HepG2 (cell line): ENCODE results near the gene TOMM40L. TPM values are rescaled to one million over a fixed set of nuclear protein-coding genes. Genes with fewer than 3 reads are reported as not detected.

ENCODE experiments used
- ARID2 ChIP-seq: sonication (generic); formaldehyde crosslinking; IDR thresholded peaks from 2 replicates; pipeline ENCODE4 v1.8.1; 2022; ENCODE audit warnings: mild to moderate bottlenecking, missing genetic modification reagents, borderline replicate concordance
- FOXC1 ChIP-seq: sonication (generic); formaldehyde crosslinking; IDR thresholded peaks from 2 replicates; pipeline ENCODE4 v1.8.0; 2022; ENCODE audit warnings: mild to moderate bottlenecking, missing genetic modification reagents, borderline replicate concordance
- GATAD1 ChIP-seq: IDR thresholded peaks from 2 replicates; pipeline ENCODE4 v1.6.1; 2016; ENCODE audit warnings: missing genetic modification reagents, missing compliant biosample characterization
- GZF1 ChIP-seq: sonication (generic); formaldehyde crosslinking; IDR thresholded peaks from 2 replicates; pipeline ENCODE4 v1.5.1; 2020; ENCODE audit warnings: mild to moderate bottlenecking, missing genetic modification reagents
- KLF13 ChIP-seq: sonication (generic); formaldehyde crosslinking; IDR thresholded peaks from 2 replicates; pipeline ENCODE4 v1.4.0; 2020; ENCODE audit warnings: mild to moderate bottlenecking, missing genetic modification reagents
- MATR3 ChIP-seq: sonication (generic); formaldehyde crosslinking; IDR thresholded peaks from 2 replicates; pipeline ENCODE4 v1.4.0; 2020; ENCODE audit warnings: missing genetic modification reagents
- MIER3 ChIP-seq: IDR thresholded peaks from 2 replicates; pipeline ENCODE4 v1.6.1; 2016; ENCODE audit warnings: missing compliant biosample characterization, borderline replicate concordance
- MTA1 ChIP-seq: sonication (generic); formaldehyde crosslinking; IDR thresholded peaks from 2 replicates; pipeline ENCODE4 v1.4.0; 2020; ENCODE audit warnings: missing genetic modification reagents, mild to moderate bottlenecking, borderline replicate concordance
- SIX4 ChIP-seq: sonication (generic); formaldehyde crosslinking; IDR thresholded peaks from 2 replicates; pipeline ENCODE4 v1.4.0; 2020; ENCODE audit warnings: missing genetic modification reagents
- SRF ChIP-seq: IDR thresholded peaks from 2 replicates; pipeline ENCODE4 v1.6.1; 2011; ENCODE audit warnings: mild to moderate bottlenecking, low read depth, low read length, moderate library complexity
- TGIF2 ChIP-seq: IDR thresholded peaks from 2 replicates; pipeline ENCODE4 v1.6.1; 2016; ENCODE audit warnings: control low read depth, missing compliant biosample characterization
- TRIM24 ChIP-seq: sonication (generic); formaldehyde crosslinking; IDR thresholded peaks from 2 replicates; pipeline ENCODE4 v1.8.0; 2022; ENCODE audit warnings: mild to moderate bottlenecking, missing genetic modification reagents
- ZC3H13 ChIP-seq: sonication (generic); formaldehyde crosslinking; IDR thresholded peaks from 2 replicates; pipeline ENCODE4 v1.8.1; 2023; ENCODE audit warnings: mild to moderate bottlenecking, missing genetic modification reagents, moderate library complexity
- ZNF101 ChIP-seq: sonication (generic); formaldehyde crosslinking; IDR thresholded peaks from 2 replicates; pipeline ENCODE4 v1.4.0; 2020; ENCODE audit warnings: mild to moderate bottlenecking, low read depth, missing genetic modification reagents, borderline replicate concordance
- ZNF292 ChIP-seq: sonication (generic); formaldehyde crosslinking; IDR thresholded peaks from 2 replicates; pipeline ENCODE4 v1.8.1; 2022; ENCODE audit warnings: mild to moderate bottlenecking, low read depth, missing genetic modification reagents, borderline replicate concordance
- ZNF317 ChIP-seq: sonication (generic); formaldehyde crosslinking; IDR thresholded peaks from 2 replicates; pipeline ENCODE4 v1.5.0; 2020; ENCODE audit warnings: mild to moderate bottlenecking, missing genetic modification reagents
- ZNF333 ChIP-seq: sonication (generic); formaldehyde crosslinking; IDR thresholded peaks from 2 replicates; pipeline ENCODE4 v1.4.0; 2020; ENCODE audit warnings: mild to moderate bottlenecking, missing genetic modification reagents, borderline replicate concordance
- ZNF33A ChIP-seq: sonication (generic); formaldehyde crosslinking; IDR thresholded peaks from 2 replicates; pipeline ENCODE4 v1.5.1; 2020; ENCODE audit warnings: missing genetic modification reagents, mild to moderate bottlenecking, moderate library complexity, borderline replicate concordance
- ZNF672 ChIP-seq: sonication (generic); formaldehyde crosslinking; IDR thresholded peaks from 2 replicates; pipeline ENCODE4 v1.8.1; 2022; ENCODE audit warnings: missing genetic modification reagents
- ZNF850 ChIP-seq: sonication (generic); formaldehyde crosslinking; conservative IDR thresholded peaks from 2 replicates; pipeline ENCODE4 v1.9.0; 2021; ENCODE audit warnings: mild to moderate bottlenecking, missing genetic modification reagents
- ZSCAN12 ChIP-seq: sonication (generic); formaldehyde crosslinking; IDR thresholded peaks from 2 replicates; pipeline ENCODE4 v1.9.0; 2021; ENCODE audit warnings: mild to moderate bottlenecking, missing genetic modification reagents
- polyA plus RNA-seq, 8 experiments: library from polyadenylated mRNA; depleted of rRNA in 3 of 8; stranded (reverse) in 7 of 8; unstranded in 1 of 8; fragments of >200 nt; fragmentation: Illumina TruSeq in 4 of 8; extraction: Trizol in 4 of 8; gene quantifications; 2 replicates each; pipeline versions ENCODE4 v1.2.1 to v1.2.3, GENCODE V29; 2011 to 2016; ENCODE audit warnings: low read depth in 4 of 8, missing spikeins in 1 of 8, mixed read lengths in 1 of 8; ENCODE audit not compliant: insufficient read depth in 1 of 8
- total RNA-seq, 5 experiments: library from RNA; depleted of rRNA; stranded (reverse); fragments of >200 nt; fragmentation: Illumina TruSeq; extraction: Trizol; gene quantifications; 2 replicates each; pipeline ENCODE4 v1.2.3, GENCODE V29; 2016; ENCODE audit warnings: low read depth in 1 of 5
- TF ChIP-seq, protein P1 (sequence below): sonication (generic); formaldehyde crosslinking; IDR thresholded peaks from 2 replicates; pipeline ENCODE4 v1.4.0; 2020; ENCODE audit warnings: missing genetic modification reagents
- TF ChIP-seq, protein P2 (sequence below): sonication (generic); formaldehyde crosslinking; IDR thresholded peaks from 2 replicates; pipeline ENCODE4 v1.4.0; 2020; ENCODE audit warnings: missing genetic modification reagents
- TF ChIP-seq, protein P3 (sequence below): sonication (generic); formaldehyde crosslinking; IDR thresholded peaks from 2 replicates; pipeline ENCODE4 v1.8.0; 2022; ENCODE audit warnings: mild to moderate bottlenecking, missing genetic modification reagents, borderline replicate concordance
- TF ChIP-seq, protein P4 (sequence below): sonication (generic); formaldehyde crosslinking; IDR thresholded peaks from 2 replicates; pipeline ENCODE4 v1.9.0; 2022; ENCODE audit warnings: missing genetic modification reagents, mild to moderate bottlenecking, borderline replicate concordance

TOMM40L gene
- total and polyA plus RNA-seq, 2 of the 13 experiments (the other 11 are each of a cell fraction or from before 2014, with no cell fraction given), result 14.1 to 26.2 TPM

DNA sequence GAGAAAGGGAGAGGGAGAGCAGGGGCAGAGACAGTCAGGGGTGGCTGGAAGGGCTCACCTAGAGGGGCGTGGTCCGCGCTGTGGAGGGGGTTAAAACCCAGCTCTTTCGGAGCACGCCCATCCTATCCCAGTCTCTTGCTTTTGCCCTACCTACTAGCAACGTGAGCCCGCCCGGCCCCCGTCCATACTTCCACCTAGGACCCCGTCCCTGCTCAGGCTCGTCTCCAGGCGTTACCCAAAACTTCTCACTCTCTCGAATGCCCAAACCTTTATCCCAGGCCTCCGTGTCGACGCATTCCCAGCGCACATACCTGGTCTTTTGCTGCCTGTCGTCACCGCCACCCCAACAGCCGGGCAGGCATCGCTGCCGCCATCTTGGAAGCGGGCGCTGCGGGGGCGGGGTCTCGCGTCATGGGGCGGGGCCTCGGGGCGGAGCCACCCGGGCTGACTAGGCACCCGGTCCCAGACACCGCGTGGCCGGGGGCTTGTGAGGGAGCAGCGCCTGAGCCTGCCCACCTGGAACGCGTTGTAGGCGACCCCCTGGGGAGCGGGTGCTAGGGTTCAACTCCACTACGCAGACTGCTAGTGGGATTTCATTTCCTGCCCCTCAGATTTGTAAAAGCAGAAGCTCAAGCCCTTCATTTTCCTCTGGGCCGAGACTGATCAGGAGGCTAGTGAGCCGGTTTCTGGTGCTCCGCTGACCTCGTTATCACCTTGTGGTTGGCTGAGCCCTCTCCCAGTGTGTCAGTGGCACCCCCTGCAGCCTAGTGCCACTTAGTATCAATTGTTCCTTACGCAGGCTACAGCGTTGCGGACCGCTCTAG is 48.5 kb upstream of the TOMM40L start, which contains the start of gene B4GALT3 (continued):
- TF ChIP-seq, protein P1, sequence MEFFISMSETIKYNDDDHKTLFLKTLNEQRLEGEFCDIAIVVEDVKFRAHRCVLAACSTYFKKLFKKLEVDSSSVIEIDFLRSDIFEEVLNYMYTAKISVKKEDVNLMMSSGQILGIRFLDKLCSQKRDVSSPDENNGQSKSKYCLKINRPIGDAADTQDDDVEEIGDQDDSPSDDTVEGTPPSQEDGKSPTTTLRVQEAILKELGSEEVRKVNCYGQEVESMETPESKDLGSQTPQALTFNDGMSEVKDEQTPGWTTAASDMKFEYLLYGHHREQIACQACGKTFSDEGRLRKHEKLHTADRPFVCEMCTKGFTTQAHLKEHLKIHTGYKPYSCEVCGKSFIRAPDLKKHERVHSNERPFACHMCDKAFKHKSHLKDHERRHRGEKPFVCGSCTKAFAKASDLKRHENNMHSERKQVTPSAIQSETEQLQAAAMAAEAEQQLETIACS (CRISPR knock-in tag), result no peak
- TF ChIP-seq ZC3H13 (CRISPR knock-in tag) (no peak), ZNF672 (CRISPR knock-in tag) (no peak), ZSCAN12 (no peak; the same call in 1 of the 2 replicates), TRIM24 (CRISPR knock-in tag) (no peak), SIX4 (peak; percentile 46; the same call in 1 of the 2 replicates), SRF (no peak), TGIF2 (CRISPR knock-in tag) (peak; percentile 86; the same call in 1 of the 2 replicates), ZNF333 (CRISPR knock-in tag) (peak; percentile 89; the same call in 1 of the 2 replicates), ARID2 (CRISPR knock-in tag) (no peak), ZNF33A (CRISPR knock-in tag) (no peak), MTA1 (CRISPR knock-in tag) (0 out of 2 replicates have a peak, but pooled peaks have one; percentile 28), MIER3 (0 out of 2 replicates have a peak, but pooled peaks have one; percentile 54), MATR3 (CRISPR knock-in tag) (no peak), ZNF317 (CRISPR knock-in tag) (peak; percentile 91), FOXC1 (CRISPR knock-in tag) (peak; percentile 34; the same call in 1 of the 2 replicates), GZF1 (no peak), ZNF850 (CRISPR knock-in tag) (no peak), GATAD1 (CRISPR knock-in tag) (peak; percentile 78), ZNF292 (no peak), ZNF101 (CRISPR knock-in tag) (0 out of 2 replicates have a peak, but pooled peaks have one; percentile 32), KLF13 (no peak)
- TF ChIP-seq, protein P2, sequence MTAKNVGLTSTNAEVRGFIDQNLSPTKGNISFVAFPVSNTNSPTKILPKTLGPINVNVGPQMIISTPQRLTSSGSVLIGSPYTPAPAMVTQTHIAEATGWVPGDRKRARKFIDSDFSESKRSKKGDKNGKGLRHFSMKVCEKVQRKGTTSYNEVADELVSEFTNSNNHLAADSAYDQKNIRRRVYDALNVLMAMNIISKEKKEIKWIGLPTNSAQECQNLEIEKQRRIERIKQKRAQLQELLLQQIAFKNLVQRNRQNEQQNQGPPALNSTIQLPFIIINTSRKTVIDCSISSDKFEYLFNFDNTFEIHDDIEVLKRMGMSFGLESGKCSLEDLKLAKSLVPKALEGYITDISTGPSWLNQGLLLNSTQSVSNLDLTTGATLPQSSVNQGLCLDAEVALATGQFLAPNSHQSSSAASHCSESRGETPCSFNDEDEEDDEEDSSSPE (CRISPR knock-in tag), result peak; percentile 73
- TF ChIP-seq, protein P3, sequence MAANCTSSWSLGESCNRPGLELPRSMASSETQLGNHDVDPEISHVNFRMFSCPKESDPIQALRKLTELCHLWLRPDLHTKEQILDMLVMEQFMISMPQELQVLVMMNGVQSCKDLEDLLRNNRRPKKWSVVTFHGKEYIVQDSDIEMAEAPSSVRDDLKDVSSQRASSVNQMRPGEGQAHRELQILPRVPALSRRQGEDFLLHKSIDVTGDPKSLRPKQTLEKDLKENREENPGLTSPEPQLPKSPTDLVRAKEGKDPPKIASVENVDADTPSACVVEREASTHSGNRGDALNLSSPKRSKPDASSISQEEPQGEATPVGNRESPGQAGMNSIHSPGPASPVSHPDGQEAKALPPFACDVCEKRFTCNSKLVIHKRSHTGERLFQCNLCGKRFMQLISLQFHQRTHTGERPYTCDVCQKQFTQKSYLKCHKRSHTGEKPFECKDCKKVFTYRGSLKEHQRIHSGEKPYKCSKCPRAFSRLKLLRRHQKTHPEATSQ (CRISPR knock-in tag), result no peak
- TF ChIP-seq, protein P4, sequence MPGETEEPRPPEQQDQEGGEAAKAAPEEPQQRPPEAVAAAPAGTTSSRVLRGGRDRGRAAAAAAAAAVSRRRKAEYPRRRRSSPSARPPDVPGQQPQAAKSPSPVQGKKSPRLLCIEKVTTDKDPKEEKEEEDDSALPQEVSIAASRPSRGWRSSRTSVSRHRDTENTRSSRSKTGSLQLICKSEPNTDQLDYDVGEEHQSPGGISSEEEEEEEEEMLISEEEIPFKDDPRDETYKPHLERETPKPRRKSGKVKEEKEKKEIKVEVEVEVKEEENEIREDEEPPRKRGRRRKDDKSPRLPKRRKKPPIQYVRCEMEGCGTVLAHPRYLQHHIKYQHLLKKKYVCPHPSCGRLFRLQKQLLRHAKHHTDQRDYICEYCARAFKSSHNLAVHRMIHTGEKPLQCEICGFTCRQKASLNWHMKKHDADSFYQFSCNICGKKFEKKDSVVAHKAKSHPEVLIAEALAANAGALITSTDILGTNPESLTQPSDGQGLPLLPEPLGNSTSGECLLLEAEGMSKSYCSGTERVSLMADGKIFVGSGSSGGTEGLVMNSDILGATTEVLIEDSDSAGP, result peak; percentile 75; the same call in 1 of the 2 replicates
